ENCODE data around the gene GRK7.

Gene GRK7

GRCh38 chr3:141776376-141776775 is 13.2 kb downstream of the GRK7 start:
- Histone ChIP-seq H3K27ac (no peak overlapping the region), H3K36me3 (no peaks in the 10 kb centered on the region), H3K27me3 (no peaks in the 10 kb centered on the region), H3K4me1 (no peaks in the 10 kb centered on the region), H3K9me3 (no peaks in the 10 kb centered on the region), H3K4me3 (no peak overlapping the region)
- TF ChIP-seq CTCF (IDR thresholded peaks at IDR 0.05) = no peak
- intact Hi-C loops (cut with DNase I; ENCODE audit: low total_unique reads) = no loop called here
- no peak for DNase-seq

- no peaks in the 10 kb centered on the region for H3K27me3 ChIP-seq
- H3K4me3 ChIP-seq = no peak overlapping the region
- no peaks in the 10 kb centered on the region for H3K9me3 ChIP-seq
- H3K36me3 ChIP-seq = no peaks in the 10 kb centered on the region
- H3K4me1 ChIP-seq = no peaks in the 10 kb centered on the region
- no peak for TF ChIP-seq CTCF (IDR thresholded peaks at IDR 0.05)
- no peak for DNase-seq
- intact Hi-C loops (cut with DNase I; ENCODE audit: low total_unique reads) = no loop called here
- no peak overlapping the region for H3K27ac ChIP-seq
Measured at GRCh38 chr3:141776885-141777284, 13.7 kb downstream of the GRK7 start.

GRCh38 chr3:141777957-141778813 is 15.0 kb downstream of the GRK7 start:
- no peaks in the 10 kb centered on the region for H3K4me1 ChIP-seq
- DNase-seq = no peak
- intact Hi-C loops (cut with DNase I; ENCODE audit: low total_unique reads) = no loop called here

GRCh38 chr3:141779667-141780066 is 16.5 kb downstream of the GRK7 start:
- Histone ChIP-seq H3K9me3 (no peaks in the 10 kb centered on the region), H3K4me1 (no peaks in the 10 kb centered on the region), H3K27me3 (no peaks in the 10 kb centered on the region), H3K4me3 (no peak overlapping the region), H3K36me3 (no peaks in the 10 kb centered on the region), H3K27ac (no peak overlapping the region)
- no peak for DNase-seq
- intact Hi-C loops (cut with DNase I; ENCODE audit: low total_unique reads) = no loop called here
- TF ChIP-seq CTCF (IDR thresholded peaks at IDR 0.05) = no peak

More at GRCh38 chr3:141777957-141778813, 15.0 kb downstream of the GRK7 start:
- TF ChIP-seq CTCF (IDR thresholded peaks at IDR 0.05) = no peak
- Histone ChIP-seq H3K9me3 (no peaks in the 10 kb centered on the region), H3K27me3 (no peaks in the 10 kb centered on the region), H3K27ac (no peak overlapping the region), H3K4me3 (no peak overlapping the region), H3K36me3 (no peaks in the 10 kb centered on the region)

GRCh38 chr3:141782386-141782932 is 19.3 kb downstream of the GRK7 start:
- DNase-seq = no peak
- TF ChIP-seq CTCF (IDR thresholded peaks at IDR 0.05) = no peak
- Histone ChIP-seq H3K9me3 (no peaks in the 10 kb centered on the region), H3K27me3 (no peaks in the 10 kb centered on the region), H3K4me3 (no peak overlapping the region), H3K36me3 (no peaks in the 10 kb centered on the region), H3K4me1 (no peaks in the 10 kb centered on the region), H3K27ac (no peak overlapping the region)
- intact Hi-C loops (cut with DNase I; ENCODE audit: low total_unique reads) = no loop called here
